ENCODE results near the gene ALDH1B1.

Gene ALDH1B1

DNA sequence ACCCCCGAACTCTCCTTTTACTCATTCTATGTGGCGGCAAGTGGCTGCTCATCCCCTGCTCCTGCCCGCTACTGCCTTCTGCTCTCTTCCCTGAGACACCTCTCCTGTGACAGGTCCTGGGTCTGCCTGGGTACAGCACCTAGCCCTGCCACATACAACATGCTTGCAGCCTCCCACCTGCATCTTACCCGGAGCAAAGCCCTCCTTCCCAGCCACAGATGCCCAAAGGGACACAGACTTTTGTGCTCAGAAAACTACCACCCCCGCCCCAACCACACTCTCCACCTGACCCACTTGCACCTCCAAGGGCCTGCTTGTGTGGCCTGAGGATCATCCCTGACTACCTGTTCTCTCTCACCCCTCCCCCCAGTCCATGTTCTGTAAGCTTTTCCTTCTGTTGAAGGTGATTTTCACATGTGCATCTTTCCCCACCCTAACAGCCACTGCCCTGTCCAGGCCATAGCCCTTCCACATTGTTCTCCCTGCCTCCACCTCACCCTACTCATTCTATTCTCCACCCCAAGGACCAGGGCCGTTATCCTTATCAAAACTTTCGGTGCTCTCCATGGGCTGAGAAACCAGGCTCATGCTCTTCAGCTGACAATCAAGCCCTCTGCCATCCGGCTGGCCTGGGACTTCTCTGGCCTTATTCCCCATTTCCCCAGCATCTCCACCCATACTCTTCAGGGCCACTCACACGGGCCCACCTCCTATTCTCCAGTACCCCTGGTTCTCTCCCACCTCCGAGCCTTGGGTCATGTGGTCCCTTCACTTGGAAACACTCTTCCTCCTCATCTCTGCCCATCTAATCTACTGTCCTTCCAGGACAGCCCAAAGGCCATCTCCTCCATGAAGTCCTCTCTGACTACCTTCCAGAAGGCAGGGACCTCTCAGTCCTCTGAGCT is 46.4 kb upstream of the ALDH1B1 start:
- Histone ChIP-seq H4K20me1 (ENCODE audit: insufficient read depth) (no peaks in the 10 kb centered on the region), H3K4me3 (IDR thresholded peaks at IDR 0.05; ENCODE audit: insufficient read depth, low read depth, low read length) (no peak overlapping the region), H3K4me2 (no peak overlapping the region), H2AFZ (ENCODE audit: low read depth) (no peak overlapping the region), H3K79me2 (ENCODE audit: insufficient read depth, low read depth) (no peaks in the 10 kb centered on the region), H3K27me3 (ENCODE audit: insufficient read depth, low read depth) (no peaks in the 10 kb centered on the region), H3K4me1 (ENCODE audit: low read depth, poor library complexity, severe bottlenecking) (no peaks in the 10 kb centered on the region), H3K36me3 (ENCODE audit: insufficient read depth) (no peaks in the 10 kb centered on the region), H3K27ac (no peak overlapping the region), H3K9ac (no peak overlapping the region)
- no peak for TF ChIP-seq CTCF (conservative IDR thresholded peaks at IDR 0.05; ENCODE audit: low read depth, low read length)

DNA sequence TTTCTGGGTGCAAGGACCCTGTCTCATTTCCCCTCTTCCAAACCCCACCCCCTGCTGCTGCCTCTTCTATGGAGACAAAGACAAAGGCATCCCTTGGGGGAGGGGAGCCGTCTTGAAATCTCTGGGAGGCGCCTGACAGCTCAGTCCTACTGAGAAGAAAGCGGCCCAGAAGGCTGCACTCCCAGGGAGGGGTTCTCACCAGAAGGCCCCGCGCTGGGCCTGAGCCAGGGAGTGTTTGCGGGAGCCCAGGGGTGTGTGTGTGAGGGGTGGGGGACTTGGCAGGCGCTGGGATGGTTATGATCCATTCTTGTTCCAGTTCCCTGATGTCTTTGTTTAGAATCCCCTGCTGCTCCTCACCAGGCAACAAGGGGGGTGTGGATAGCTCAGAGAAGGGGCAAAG is 45.7 kb upstream of the ALDH1B1 start:
- H3K36me3 ChIP-seq (ENCODE audit: insufficient read depth), result no peaks in the 10 kb centered on the region
- no peak overlapping the region for H3K9ac ChIP-seq
- no peaks in the 10 kb centered on the region for H4K20me1 ChIP-seq (ENCODE audit: insufficient read depth)
- no peaks in the 10 kb centered on the region for H3K79me2 ChIP-seq (ENCODE audit: insufficient read depth, low read depth)
- no peak overlapping the region for H3K4me3 ChIP-seq (IDR thresholded peaks at IDR 0.05; ENCODE audit: insufficient read depth, low read depth, low read length)
- H3K4me1 ChIP-seq (ENCODE audit: low read depth, poor library complexity, severe bottlenecking), result no peaks in the 10 kb centered on the region
- no peak overlapping the region for H3K27ac ChIP-seq
- H2AFZ ChIP-seq (ENCODE audit: low read depth), result no peak overlapping the region
- no peaks in the 10 kb centered on the region for H3K27me3 ChIP-seq (ENCODE audit: insufficient read depth, low read depth)
- no peak for TF ChIP-seq CTCF (conservative IDR thresholded peaks at IDR 0.05; ENCODE audit: low read depth, low read length)
- H3K4me2 ChIP-seq, result no peak overlapping the region

DNA sequence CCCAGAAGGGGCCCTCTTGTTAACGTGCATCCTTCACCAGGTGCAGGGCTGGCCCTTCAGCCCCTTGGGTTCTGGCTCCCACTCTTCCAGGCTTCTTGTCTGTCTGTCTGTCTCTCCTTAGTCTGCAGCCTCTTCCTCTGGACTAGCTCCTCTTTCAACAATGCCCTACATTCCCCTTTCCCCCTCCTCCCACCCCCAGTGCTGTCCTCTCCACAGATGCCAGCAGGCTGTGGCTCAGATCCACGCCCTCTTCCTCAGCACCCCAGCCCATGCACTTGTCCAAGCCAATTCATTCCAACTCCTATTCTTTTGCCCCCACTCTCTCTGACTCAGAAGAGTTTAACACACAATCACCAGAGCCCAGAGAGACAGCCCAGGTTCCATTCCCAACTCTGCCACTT is 45.2 kb upstream of the ALDH1B1 start:
- H3K4me2 ChIP-seq, result no peak overlapping the region
- no peak overlapping the region for H3K4me3 ChIP-seq (IDR thresholded peaks at IDR 0.05; ENCODE audit: insufficient read depth, low read depth, low read length)
- TF ChIP-seq CTCF (conservative IDR thresholded peaks at IDR 0.05; ENCODE audit: low read depth, low read length), result no peak
- H3K79me2 ChIP-seq (ENCODE audit: insufficient read depth, low read depth), result no peaks in the 10 kb centered on the region
- H4K20me1 ChIP-seq (ENCODE audit: insufficient read depth), result no peaks in the 10 kb centered on the region
- H3K27me3 ChIP-seq (ENCODE audit: insufficient read depth, low read depth), result no peaks in the 10 kb centered on the region
- no peaks in the 10 kb centered on the region for H3K36me3 ChIP-seq (ENCODE audit: insufficient read depth)
- H2AFZ ChIP-seq (ENCODE audit: low read depth), result no peak overlapping the region
- no peak overlapping the region for H3K27ac ChIP-seq
- no peak overlapping the region for H3K9ac ChIP-seq
- H3K4me1 ChIP-seq (ENCODE audit: low read depth, poor library complexity, severe bottlenecking), result no peaks in the 10 kb centered on the region

DNA sequence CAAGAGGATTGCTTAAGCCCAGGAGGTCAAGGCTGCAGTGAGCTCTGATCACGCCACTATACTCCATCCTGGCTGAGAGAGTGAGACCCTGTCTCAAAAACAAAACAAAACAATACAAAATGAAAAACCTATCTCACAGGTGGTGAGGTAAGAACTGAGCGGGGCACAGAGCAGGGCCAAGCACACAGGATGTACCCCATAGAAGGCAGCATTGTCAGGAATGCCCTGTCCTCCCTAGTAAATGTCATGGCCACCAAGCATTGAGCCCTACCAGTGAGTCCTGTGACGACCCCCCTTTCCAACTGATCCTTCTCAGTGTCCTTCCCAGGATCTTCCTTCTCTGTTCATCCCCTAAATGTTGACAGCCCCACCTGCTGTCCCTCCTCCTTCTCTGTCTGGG is 44.6 kb upstream of the ALDH1B1 start:
- Histone ChIP-seq H3K27ac (no peak overlapping the region), H3K36me3 (ENCODE audit: insufficient read depth) (no peaks in the 10 kb centered on the region), H3K4me2 (no peak overlapping the region), H3K4me1 (ENCODE audit: low read depth, poor library complexity, severe bottlenecking) (no peaks in the 10 kb centered on the region), H2AFZ (ENCODE audit: low read depth) (no peak overlapping the region), H3K4me3 (IDR thresholded peaks at IDR 0.05; ENCODE audit: insufficient read depth, low read depth, low read length) (no peak overlapping the region), H3K9ac (no peak overlapping the region), H4K20me1 (ENCODE audit: insufficient read depth) (no peaks in the 10 kb centered on the region), H3K27me3 (ENCODE audit: insufficient read depth, low read depth) (no peaks in the 10 kb centered on the region), H3K79me2 (ENCODE audit: insufficient read depth, low read depth) (no peaks in the 10 kb centered on the region)
- TF ChIP-seq CTCF (conservative IDR thresholded peaks at IDR 0.05; ENCODE audit: low read depth, low read length), result no peak

Measured in KMS-11 (cell line).